H9 (cell line): Measurements from ENCODE around the gene CPB2. TPM values are rescaled to one million over a fixed set of nuclear protein-coding genes. Genes with fewer than 3 reads are reported as not detected.

Experiments used
- DNase-seq: peaks from one replicate; pipeline ENCODE4 v3.0.0-alpha.2; 2017
- H2AFZ ChIP-seq: one replicate; pipeline ENCODE4 v1.6.1; 2013; ENCODE audit warnings: mild to moderate bottlenecking, low read length, control low read depth, moderate library complexity
- H2AK5ac ChIP-seq: 2 replicates; pipeline ENCODE4 v1.6.1; 2013; ENCODE audit warnings: low read length, control low read depth, mixed read lengths; ENCODE audit not compliant: insufficient read length
- H2BK120ac ChIP-seq: one replicate; pipeline ENCODE4 v1.6.1; 2013; ENCODE audit warnings: low read depth, mild to moderate bottlenecking, low read length, control low read depth, inconsistent platforms; ENCODE audit not compliant: poor library complexity, severe bottlenecking
- H2BK12ac ChIP-seq: 2 replicates; pipeline ENCODE4 v1.6.1; 2013; ENCODE audit warnings: low read length, control low read depth, mixed read lengths, low read depth; ENCODE audit not compliant: insufficient read length
- H2BK15ac ChIP-seq: 2 replicates; pipeline ENCODE4 v1.6.1; 2013; ENCODE audit warnings: low read depth, low read length, control low read depth
- H2BK20ac ChIP-seq: one replicate; pipeline ENCODE4 v1.6.1; 2013; ENCODE audit warnings: low read depth, mild to moderate bottlenecking, low read length, control low read depth, inconsistent platforms; ENCODE audit not compliant: poor library complexity, severe bottlenecking
- H2BK5ac ChIP-seq: 2 replicates; pipeline ENCODE4 v1.6.1; 2013; ENCODE audit warnings: low read length, control low read depth, mixed read lengths; ENCODE audit not compliant: insufficient read length
- H3K14ac ChIP-seq: 2 replicates; pipeline ENCODE4 v1.6.1; 2013; ENCODE audit warnings: low read length, control low read depth; ENCODE audit not compliant: insufficient read depth
- H3K18ac ChIP-seq: 2 replicates; pipeline ENCODE4 v1.6.1; 2013; ENCODE audit warnings: low read depth, mild to moderate bottlenecking, mixed read lengths, low read length, control low read depth; ENCODE audit not compliant: insufficient read length
- H3K23ac ChIP-seq: 2 replicates; pipeline ENCODE4 v1.6.1; 2013; ENCODE audit warnings: low read length, control low read depth, mixed read lengths, low read depth; ENCODE audit not compliant: insufficient read length
- H3K23me2 ChIP-seq: 2 replicates; pipeline ENCODE4 v1.6.1; 2013; ENCODE audit warnings: low read depth, mild to moderate bottlenecking, mixed read lengths, low read length, control low read depth; ENCODE audit not compliant: insufficient read length, poor library complexity, severe bottlenecking
- H3K27ac ChIP-seq: 2 replicates; pipeline ENCODE4 v1.5.1; 2013; ENCODE audit warnings: low read length, control low read depth, mixed read lengths, low read depth; ENCODE audit not compliant: insufficient read length
- H3K27me3 ChIP-seq: 2 replicates; pipeline ENCODE4 v1.6.1; 2013; ENCODE audit warnings: low read length, control low read depth, inconsistent platforms; ENCODE audit not compliant: insufficient read depth
- H3K4ac ChIP-seq: 2 replicates; pipeline ENCODE4 v1.6.1; 2013; ENCODE audit warnings: low read depth, mild to moderate bottlenecking, control low read depth, inconsistent platforms, low read length, moderate library complexity
- H3K4me1 ChIP-seq: 2 replicates; pipeline ENCODE4 v1.6.1; 2013; ENCODE audit warnings: low read length, control low read depth, inconsistent platforms; ENCODE audit not compliant: insufficient read depth
- H3K4me2 ChIP-seq: 2 replicates; pipeline ENCODE4 v1.6.1; 2013; ENCODE audit warnings: low read length, control low read depth, mixed read lengths; ENCODE audit not compliant: insufficient read length, insufficient read depth
- H3K56ac ChIP-seq: 2 replicates; pipeline ENCODE4 v1.6.1; 2013; ENCODE audit warnings: low read depth, mild to moderate bottlenecking, mixed read lengths, low read length, control low read depth; ENCODE audit not compliant: insufficient read length
- H3K79me1 ChIP-seq: 2 replicates; pipeline ENCODE4 v1.6.1; 2013; ENCODE audit warnings: low read depth, mild to moderate bottlenecking, moderate library complexity, low read length, control low read depth, inconsistent platforms; ENCODE audit not compliant: insufficient read depth, poor library complexity, severe bottlenecking
- H3K79me2 ChIP-seq: 2 replicates; pipeline ENCODE4 v1.6.1; 2013; ENCODE audit warnings: low read length, control low read depth, inconsistent platforms; ENCODE audit not compliant: insufficient read depth
- H3K9ac ChIP-seq: 2 replicates; pipeline ENCODE4 v1.6.1; 2013; ENCODE audit warnings: low read length, control low read depth, mixed read lengths; ENCODE audit not compliant: insufficient read length; ENCODE audit errors: extremely low read depth
- H3K9me3 ChIP-seq: one replicate; pipeline ENCODE4 v1.6.1; 2013; ENCODE audit warnings: low read depth, low read length, inconsistent platforms; ENCODE audit not compliant: control insufficient read depth
- H3T11ph ChIP-seq: one replicate; pipeline ENCODE4 v1.6.1; 2013; ENCODE audit warnings: mild to moderate bottlenecking, low read length, control low read depth, inconsistent platforms
- H4K20me1 ChIP-seq: one replicate; pipeline ENCODE4 v1.6.1; 2013; ENCODE audit not compliant: control insufficient read depth, insufficient read length, insufficient read depth
- H4K5ac ChIP-seq: 2 replicates; pipeline ENCODE4 v1.6.1; 2013; ENCODE audit warnings: low read depth, mild to moderate bottlenecking, mixed read lengths, low read length, control low read depth; ENCODE audit not compliant: insufficient read length
- H4K8ac ChIP-seq: replicated peaks from 2 replicates; pipeline ENCODE4 v1.6.1; 2013; ENCODE audit warnings: low read length, control low read depth, mixed read lengths, low read depth; ENCODE audit not compliant: insufficient read length
- H4K91ac ChIP-seq: 2 replicates; pipeline ENCODE4 v1.6.1; 2013; ENCODE audit warnings: low read depth, mild to moderate bottlenecking, moderate library complexity, mixed read lengths, low read length, control low read depth; ENCODE audit not compliant: insufficient read length
- H3K27ac Mint-ChIP-seq, 3 experiments: 2 replicates in 2 of 3; 3 replicates in 1 of 3; pipeline ENCODE4 v1.8.0; 2020 to 2021; ENCODE audit warnings: mixed read lengths in 3 of 3, mild to moderate bottlenecking in 1 of 3, moderate library complexity in 1 of 3
- H3K27me3 Mint-ChIP-seq: 2 replicates; pipeline ENCODE4 v1.8.0; 2021; ENCODE audit warnings: low read depth, mild to moderate bottlenecking, moderate library complexity, mixed read lengths
- H3K36me3 Mint-ChIP-seq, 3 experiments: 2 replicates in 2 of 3; 3 replicates in 1 of 3; pipeline ENCODE4 v1.8.0; 2020 to 2021; ENCODE audit warnings: low read depth in 3 of 3, mixed read lengths in 3 of 3; ENCODE audit not compliant: insufficient read depth in 1 of 3
- H3K4me1 Mint-ChIP-seq, 2 experiments: 2 replicates each; pipeline ENCODE4 v1.8.0; 2020; ENCODE audit warnings: mixed read lengths in 2 of 2
- H3K4me3 Mint-ChIP-seq, 2 experiments: 2 replicates in 1 of 2; 3 replicates in 1 of 2; pipeline ENCODE4 v1.8.0; 2020 to 2021; ENCODE audit warnings: mild to moderate bottlenecking in 2 of 2, mixed read lengths in 2 of 2, moderate library complexity in 1 of 2
- H3K9me3 Mint-ChIP-seq, 2 experiments: 2 replicates in 1 of 2; 3 replicates in 1 of 2; pipeline ENCODE4 v1.8.0; 2020; ENCODE audit warnings: mild to moderate bottlenecking in 2 of 2, mixed read lengths in 2 of 2, moderate library complexity in 1 of 2
- total RNA-seq: library from RNA; stranded (reverse); gene quantifications from 2 replicates; pipeline ENCODE4 v1.2.1, GENCODE V29; 2021
- TF ChIP-seq, protein P1 (sequence below): fragments of 200-600 bp; sonication (generic); conservative IDR thresholded peaks from 3 replicates; pipeline ENCODE4 v1.8.0; 2021; ENCODE audit warnings: antibody characterized with exemption, mild to moderate bottlenecking

The CPB2 gene
- total RNA-seq, 1 experiment from 2014 or later: not detected

DNA sequence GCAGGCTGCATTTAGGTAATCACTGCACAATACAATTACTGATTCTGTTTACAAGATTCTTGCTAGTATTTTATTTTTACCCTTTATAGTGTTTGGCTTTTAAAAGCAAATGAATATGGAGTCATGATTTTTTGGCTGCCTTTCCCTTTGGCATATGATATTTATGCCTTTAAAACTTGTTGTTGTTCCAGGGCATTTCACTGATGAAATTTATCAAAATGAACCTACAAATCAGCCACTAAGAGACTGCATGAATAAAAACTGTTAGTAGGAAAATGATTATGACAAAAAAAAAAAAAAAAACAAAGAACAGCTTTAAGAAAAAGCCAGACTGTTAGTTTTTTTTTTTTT lies 2.6 kb downstream of the CPB2 start:
- Mint-ChIP-seq H3K27ac (no peak overlapping the region), H3K9me3 (no peaks in the 10 kb centered on the region), H3K4me1 (peaks cover 3 to 7% of the 10 kb centered on the region in 2 experiments; a peak in 2 of 4 replicates), H3K4me3 (no peak overlapping the region), H3K27me3 (peaks cover 1% of the 10 kb centered on the region; the same call in 1 of the 2 replicates), H3K36me3 (no peaks in the 10 kb centered on the region)
- no peak overlapping the region for H3K23ac ChIP-seq
- H3K79me1 ChIP-seq: no peaks in the 10 kb centered on the region
- no peak overlapping the region for H3K18ac ChIP-seq
- no peaks in the 10 kb centered on the region for H3K27me3 ChIP-seq
- H2AK5ac ChIP-seq: no peak overlapping the region
- no peak overlapping the region for H2BK15ac ChIP-seq
- H4K91ac ChIP-seq: no peak overlapping the region
- H3K9ac ChIP-seq: no peak overlapping the region
- no peak overlapping the region for H3K56ac ChIP-seq
- H3K23me2 ChIP-seq: no peaks in the 10 kb centered on the region
- no peak overlapping the region for H2BK5ac ChIP-seq
- no peak for DNase-seq
- H2BK20ac ChIP-seq: no peak overlapping the region
- no peak overlapping the region for H4K5ac ChIP-seq
- no peak overlapping the region for H2BK120ac ChIP-seq
- no peak overlapping the region for H3K4ac ChIP-seq
- no peak overlapping the region for H3K4me2 ChIP-seq
- no peak overlapping the region for H2AFZ ChIP-seq
- H4K8ac ChIP-seq: no peak overlapping the region
- no peak overlapping the region for H3K14ac ChIP-seq
- no peak overlapping the region for H3T11ph ChIP-seq
- H3K4me1 ChIP-seq: no peaks in the 10 kb centered on the region; the same call in 1 of the 2 replicates
- no peak overlapping the region for H3K27ac ChIP-seq
- H4K20me1 ChIP-seq: no peaks in the 10 kb centered on the region
- no peaks in the 10 kb centered on the region for H3K9me3 ChIP-seq
- TF ChIP-seq, protein P1, sequence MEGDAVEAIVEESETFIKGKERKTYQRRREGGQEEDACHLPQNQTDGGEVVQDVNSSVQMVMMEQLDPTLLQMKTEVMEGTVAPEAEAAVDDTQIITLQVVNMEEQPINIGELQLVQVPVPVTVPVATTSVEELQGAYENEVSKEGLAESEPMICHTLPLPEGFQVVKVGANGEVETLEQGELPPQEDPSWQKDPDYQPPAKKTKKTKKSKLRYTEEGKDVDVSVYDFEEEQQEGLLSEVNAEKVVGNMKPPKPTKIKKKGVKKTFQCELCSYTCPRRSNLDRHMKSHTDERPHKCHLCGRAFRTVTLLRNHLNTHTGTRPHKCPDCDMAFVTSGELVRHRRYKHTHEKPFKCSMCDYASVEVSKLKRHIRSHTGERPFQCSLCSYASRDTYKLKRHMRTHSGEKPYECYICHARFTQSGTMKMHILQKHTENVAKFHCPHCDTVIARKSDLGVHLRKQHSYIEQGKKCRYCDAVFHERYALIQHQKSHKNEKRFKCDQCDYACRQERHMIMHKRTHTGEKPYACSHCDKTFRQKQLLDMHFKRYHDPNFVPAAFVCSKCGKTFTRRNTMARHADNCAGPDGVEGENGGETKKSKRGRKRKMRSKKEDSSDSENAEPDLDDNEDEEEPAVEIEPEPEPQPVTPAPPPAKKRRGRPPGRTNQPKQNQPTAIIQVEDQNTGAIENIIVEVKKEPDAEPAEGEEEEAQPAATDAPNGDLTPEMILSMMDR: no peak
- no peaks in the 10 kb centered on the region for H3K79me2 ChIP-seq
- H2BK12ac ChIP-seq: no peak overlapping the region
